ENCODE results near the gene C16orf78.

- TF ChIP-seq CTCF (conservative IDR thresholded peaks at IDR 0.05 in 1 of 2, IDR thresholded peaks at IDR 0.05 in 1 of 2; ENCODE audit: low read depth in 1 of 2, low read length in 2 of 2), result no peak
- TF ChIP-seq EZH2 (IDR thresholded peaks at IDR 0.05; ENCODE audit: low read length, missing control alignments), result no peak
These were observed 34.9 kb upstream of the C16orf78 start for GRCh38 chr16:49338611-49339265.
